ENCODE measurements around the gene MYOZ2.

- TF ChIP-seq CTCF (IDR thresholded peaks at IDR 0.05; ENCODE audit: low read depth, low read length) (no peak), EZH2phosphoT487 (IDR thresholded peaks at IDR 0.05; ENCODE audit: low read depth) (no peak)
Measured at GRCh38 chr4:119227690-119228089, 92.1 kb downstream of the MYOZ2 start.

All from OCI-LY3 (cell line).